HAP-1 (cell line): Measurements from ENCODE around the gene ZNF385A.
A peak's percentile ranks its signal among the peaks of the same experiment; 100 is the strongest.

Experiments
- DNase-seq, 2 experiments: peaks; one replicate each; pipeline ENCODE4 v3.0.0-alpha.2; 2016 to 2020; ENCODE audit warnings: low spot score in 2 of 2
- H3K27me3 ChIP-seq: fragments of 250-450 bp; sonication (Bioruptor Pico); 2 replicates; pipeline ENCODE4 v1.5.1; 2020; ENCODE audit warnings: low read depth, mild to moderate bottlenecking, moderate library complexity
- H3K36me3 ChIP-seq: fragments of 250-450 bp; sonication (Bioruptor Pico); replicated peaks from 2 replicates; pipeline ENCODE4 v1.5.1; 2020; ENCODE audit warnings: mild to moderate bottlenecking
- H3K4me1 ChIP-seq: fragments of 250-450 bp; sonication (Bioruptor Pico); 2 replicates; pipeline ENCODE4 v1.5.1; 2020; ENCODE audit warnings: mild to moderate bottlenecking
- H3K4me3 ChIP-seq: fragments of 250-450 bp; sonication (Bioruptor Pico); 2 replicates; pipeline ENCODE4 v1.5.1; 2020; ENCODE audit warnings: mild to moderate bottlenecking, moderate library complexity
- H3K9me3 ChIP-seq: fragments of 250-450 bp; sonication (Bioruptor Pico); 2 replicates; pipeline ENCODE4 v1.5.1; 2020; ENCODE audit warnings: mild to moderate bottlenecking, moderate library complexity
- in situ Hi-C: fragments of 300-500 bp; cut with MboI; formaldehyde crosslinking; loops from 3 replicates; pipeline ENCODE4 v1.14.3; 2020; ENCODE audit warnings: low sequenced_read_pairs, inconsistent platforms, mixed read lengths

The ZNF385A gene, protein sequence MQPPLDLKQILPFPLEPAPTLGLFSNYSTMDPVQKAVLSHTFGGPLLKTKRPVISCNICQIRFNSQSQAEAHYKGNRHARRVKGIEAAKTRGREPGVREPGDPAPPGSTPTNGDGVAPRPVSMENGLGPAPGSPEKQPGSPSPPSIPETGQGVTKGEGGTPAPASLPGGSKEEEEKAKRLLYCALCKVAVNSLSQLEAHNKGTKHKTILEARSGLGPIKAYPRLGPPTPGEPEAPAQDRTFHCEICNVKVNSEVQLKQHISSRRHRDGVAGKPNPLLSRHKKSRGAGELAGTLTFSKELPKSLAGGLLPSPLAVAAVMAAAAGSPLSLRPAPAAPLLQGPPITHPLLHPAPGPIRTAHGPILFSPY

DNA sequence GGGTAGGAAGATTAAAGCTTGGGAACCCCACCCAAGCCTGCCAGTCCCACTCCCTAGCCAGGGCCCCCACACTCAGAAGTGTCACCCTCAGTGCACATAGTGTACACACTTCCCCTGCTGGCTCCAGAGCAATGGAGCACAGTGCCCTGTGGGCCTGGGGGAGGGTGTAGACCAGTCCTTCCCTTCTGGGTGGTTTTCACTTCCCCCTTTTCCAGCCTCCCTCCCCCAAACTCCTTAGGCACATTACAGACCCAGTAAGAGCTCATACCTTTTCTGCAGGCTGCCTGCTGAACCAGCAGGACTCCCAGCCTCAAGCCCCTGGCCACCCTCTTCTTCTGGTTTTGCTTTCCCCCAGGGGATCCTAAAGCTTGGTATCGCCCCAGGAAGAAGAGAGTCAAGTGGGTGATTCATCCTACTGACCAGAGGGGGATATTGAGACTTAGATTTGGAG is at the start of gene ZNF385A:
Gene ZNF385A (minus strand): TSS at position 143 of the 451 bp plus-strand sequence. CDS start 219 bp downstream, outside the sequence.
- 0 out of 2 replicates have a peak, but pooled peaks cover 3% of the 10 kb centered on the region for H3K36me3 ChIP-seq
- in situ Hi-C loops: no loop called here
- no peak within 1 kb of the TSS for H3K4me3 ChIP-seq
- no peak for DNase-seq
- peaks cover 4% of the 10 kb centered on the region; the same call in 1 of the 2 replicates for H3K4me1 ChIP-seq
- no peaks in the 10 kb centered on the region for H3K27me3 ChIP-seq
- no peaks in the 10 kb centered on the region for H3K9me3 ChIP-seq

- H3K4me3 ChIP-seq: no peak overlapping the region
- no peaks in the 10 kb centered on the region for H3K9me3 ChIP-seq
- H3K4me1 ChIP-seq: peaks cover 6% of the 10 kb centered on the region
- no peaks in the 10 kb centered on the region for H3K36me3 ChIP-seq
- no peak for DNase-seq
- in situ Hi-C loops: no loop called here
- H3K27me3 ChIP-seq: peaks cover 18% of the 10 kb centered on the region
These were observed 48.3 kb upstream of the ZNF385A start for GRCh38 chr12:54432815-54433164.

GRCh38 chr12:54431911-54432814 is 47.6 kb upstream of the ZNF385A start:
- DNase-seq: peak in 1 of 2 experiments; percentile 45
- peaks cover 24% of the 10 kb centered on the region for H3K27me3 ChIP-seq
- H3K9me3 ChIP-seq: no peaks in the 10 kb centered on the region
- H3K36me3 ChIP-seq: no peaks in the 10 kb centered on the region
- in situ Hi-C loops: no loop called here
- no peak overlapping the region for H3K4me3 ChIP-seq
- H3K4me1 ChIP-seq: peaks cover 6% of the 10 kb centered on the region

DNA sequence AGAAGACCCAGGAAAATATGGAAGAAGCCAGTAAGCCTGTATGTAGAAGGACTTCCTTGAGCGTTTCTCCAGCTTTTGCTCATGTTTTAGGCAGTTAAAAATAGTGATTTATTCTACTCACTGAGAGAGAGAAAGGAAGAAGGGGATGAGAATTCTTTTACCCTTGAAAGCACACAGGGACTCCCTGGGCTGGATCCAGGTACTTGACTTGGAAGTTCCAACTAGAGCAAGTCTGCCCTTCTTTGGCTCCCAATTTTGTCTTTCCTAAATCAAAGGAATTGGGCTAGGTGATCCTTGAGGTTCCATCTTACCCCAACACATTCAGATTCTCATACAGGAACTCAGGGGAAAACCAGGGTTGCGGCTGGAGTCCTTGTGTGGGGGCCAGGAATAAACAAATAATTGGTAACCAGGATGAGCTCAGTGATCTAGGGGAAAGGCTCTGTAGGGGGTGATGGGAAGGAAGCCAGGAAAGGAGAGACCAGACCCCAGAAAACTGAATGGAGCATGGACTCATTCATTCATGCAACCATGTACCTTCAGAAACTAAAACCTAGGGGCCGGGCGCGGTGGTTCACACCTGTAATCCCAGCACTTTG is 46.0 kb upstream of the ZNF385A start:
- in situ Hi-C loops: no loop called here
- Histone ChIP-seq H3K27me3 (peaks cover 39% of the 10 kb centered on the region), H3K4me1 (peaks cover 6% of the 10 kb centered on the region), H3K9me3 (no peaks in the 10 kb centered on the region), H3K4me3 (no peak overlapping the region), H3K36me3 (no peaks in the 10 kb centered on the region)
- no peak for DNase-seq

DNA sequence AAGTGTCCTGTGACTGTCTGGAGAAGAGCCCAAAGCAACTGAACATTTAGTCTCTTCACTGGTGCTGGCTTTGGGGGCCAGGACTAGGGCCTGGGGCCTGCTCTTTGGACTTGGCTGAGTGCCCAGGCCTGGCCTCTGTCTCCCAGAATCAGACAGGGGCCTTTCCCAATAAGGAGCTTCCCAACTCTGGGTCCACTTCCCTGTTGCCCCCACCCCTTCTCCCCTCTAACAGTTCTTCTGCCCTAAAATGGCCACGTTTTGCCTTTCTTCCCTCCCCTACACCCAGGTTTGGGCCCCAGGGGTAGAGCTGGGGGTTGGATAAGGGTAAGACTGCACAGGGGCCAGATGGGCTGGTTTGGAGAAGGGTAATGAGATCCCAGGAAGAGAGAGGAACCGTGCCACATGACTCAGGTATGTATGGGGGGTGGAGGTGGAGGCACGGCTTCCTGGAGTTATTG is 44.5 kb upstream of the ZNF385A start:
- no peak for DNase-seq

GRCh38 chr12:54428050-54429013 is 43.8 kb upstream of the ZNF385A start:
- DNase-seq: no peak
- in situ Hi-C loops: no loop called here
- H3K4me3 ChIP-seq: no peak overlapping the region

More for the DNA sequence above, 44.5 kb upstream of the ZNF385A start:
- Histone ChIP-seq H3K9me3 (no peaks in the 10 kb centered on the region), H3K36me3 (no peaks in the 10 kb centered on the region), H3K4me1 (peaks cover 6% of the 10 kb centered on the region), H3K4me3 (no peak overlapping the region), H3K27me3 (peaks cover 54% of the 10 kb centered on the region)
- in situ Hi-C loops: no loop called here

DNA sequence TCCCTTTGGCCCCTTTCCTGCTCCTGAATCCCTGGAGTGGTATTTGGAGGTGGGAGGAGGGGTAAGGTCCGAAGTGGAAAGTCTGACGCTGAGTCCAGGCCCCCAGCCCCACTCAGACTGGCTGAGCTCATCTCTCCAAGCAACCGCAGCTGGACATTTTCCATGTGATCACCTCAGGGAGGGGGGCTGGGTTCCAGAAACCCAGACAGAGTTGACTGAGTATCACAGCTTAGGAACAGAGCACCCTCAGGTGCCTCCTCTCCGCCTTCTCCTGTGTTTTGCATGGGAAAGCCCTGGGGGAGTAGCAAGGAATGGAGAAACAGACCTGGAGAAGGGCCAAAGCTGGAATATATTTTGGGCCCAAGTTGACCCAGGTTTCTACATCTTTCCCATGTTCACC is 42.6 kb upstream of the ZNF385A start:
- H3K4me3 ChIP-seq: no peak overlapping the region
- H3K36me3 ChIP-seq: no peaks in the 10 kb centered on the region
- peaks cover 3% of the 10 kb centered on the region for H3K4me1 ChIP-seq
- H3K9me3 ChIP-seq: no peaks in the 10 kb centered on the region
- no peak for DNase-seq
- peaks cover 60% of the 10 kb centered on the region for H3K27me3 ChIP-seq
- in situ Hi-C loops: no loop called here

More at GRCh38 chr12:54428050-54429013, 43.8 kb upstream of the ZNF385A start:
- Histone ChIP-seq H3K27me3 (peaks cover 62% of the 10 kb centered on the region), H3K9me3 (no peaks in the 10 kb centered on the region), H3K36me3 (no peaks in the 10 kb centered on the region), H3K4me1 (peaks cover 6% of the 10 kb centered on the region)

- Histone ChIP-seq H3K4me1 (peaks cover under 1% of the 10 kb centered on the region; the same call in 1 of the 2 replicates), H3K9me3 (no peaks in the 10 kb centered on the region), H3K4me3 (no peak overlapping the region), H3K36me3 (no peaks in the 10 kb centered on the region), H3K27me3 (peaks cover 56% of the 10 kb centered on the region)
- in situ Hi-C loops: no loop called here
- DNase-seq: no peak
These were observed 42.2 kb upstream of the ZNF385A start for GRCh38 chr12:54426690-54427089.

- H3K4me3 ChIP-seq: no peak overlapping the region
- H3K9me3 ChIP-seq: no peaks in the 10 kb centered on the region
- H3K27me3 ChIP-seq: peaks cover 53% of the 10 kb centered on the region
- no peak for DNase-seq
- in situ Hi-C loops: no loop called here
- no peaks in the 10 kb centered on the region for H3K4me1 ChIP-seq
- H3K36me3 ChIP-seq: no peaks in the 10 kb centered on the region
These were observed 41.2 kb upstream of the ZNF385A start for GRCh38 chr12:54425702-54426101.

- no peak for DNase-seq
- no peaks in the 10 kb centered on the region for H3K36me3 ChIP-seq
- no peak overlapping the region for H3K4me3 ChIP-seq
- in situ Hi-C loops: no loop called here
- peaks cover 49% of the 10 kb centered on the region for H3K27me3 ChIP-seq
- H3K9me3 ChIP-seq: no peaks in the 10 kb centered on the region
- H3K4me1 ChIP-seq: peaks cover 4% of the 10 kb centered on the region
These were observed 39.7 kb upstream of the ZNF385A start for GRCh38 chr12:54424224-54424623.

- Histone ChIP-seq H3K4me1 (peaks cover 4% of the 10 kb centered on the region), H3K9me3 (no peaks in the 10 kb centered on the region), H3K27me3 (peaks cover 49% of the 10 kb centered on the region), H3K4me3 (no peak overlapping the region), H3K36me3 (no peaks in the 10 kb centered on the region)
- DNase-seq: no peak
- in situ Hi-C loops: no loop called here
These were observed 39.2 kb upstream of the ZNF385A start for GRCh38 chr12:54423816-54424150.

DNA sequence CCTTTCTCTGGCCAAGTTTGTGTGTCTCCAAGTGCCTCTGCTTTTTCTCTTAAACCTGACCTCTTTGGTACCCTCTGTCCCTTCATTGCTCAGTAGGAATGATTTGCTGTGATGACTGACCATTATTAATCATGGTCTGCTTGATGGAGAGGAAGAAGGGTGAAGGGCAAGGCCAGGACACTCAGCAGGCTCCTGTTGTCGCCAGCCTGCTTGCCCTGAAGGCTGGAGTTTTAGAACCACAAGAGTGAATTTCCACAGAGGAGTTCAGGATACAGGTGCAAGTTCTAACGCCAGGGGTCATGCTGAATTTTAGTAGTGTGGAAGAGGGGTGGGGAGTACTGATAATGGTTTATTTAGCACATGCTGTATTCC is 37.3 kb upstream of the ZNF385A start:
- in situ Hi-C loops: no loop called here
- DNase-seq: no peak
- Histone ChIP-seq H3K36me3 (no peaks in the 10 kb centered on the region), H3K27me3 (peaks cover 35% of the 10 kb centered on the region), H3K9me3 (no peaks in the 10 kb centered on the region), H3K4me1 (peaks cover 4% of the 10 kb centered on the region), H3K4me3 (no peak overlapping the region)
